GM12801 (cell line): ENCODE results near the gene TRAK2.

Source experiments
- CTCF ChIP-seq: IDR thresholded peaks from one replicate; pipeline ENCODE4 v1.5.1; 2011; ENCODE audit warnings: control low read depth; ENCODE audit not compliant: insufficient read length; ENCODE audit errors: extremely low read depth

TRAK2 gene

DNA sequence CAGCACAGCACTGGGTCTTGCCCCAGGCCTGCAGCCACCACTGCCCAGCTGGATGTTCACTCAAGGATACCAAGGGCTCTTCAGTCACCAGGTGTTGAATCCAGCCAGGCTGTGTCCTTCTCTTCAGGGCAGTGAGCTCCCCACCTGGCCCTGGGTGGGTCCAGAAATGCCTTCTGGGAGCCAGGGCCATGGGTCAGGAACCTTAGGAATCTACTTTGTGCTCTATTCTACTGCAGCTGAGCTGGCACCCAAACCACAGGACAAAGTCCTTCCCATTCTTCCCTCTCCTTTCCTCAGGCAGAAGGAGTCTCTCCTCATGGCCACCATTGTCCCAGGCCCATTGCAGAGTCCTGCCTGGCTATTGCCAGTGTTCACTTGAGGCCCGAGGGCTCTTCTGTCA lies 13.3 kb upstream of the TRAK2 start:
- TF ChIP-seq CTCF = no peak

GRCh38 chr2:201460532-201460931 lies 9.3 kb upstream of the TRAK2 start:
- TF ChIP-seq CTCF = no peak

GRCh38 chr2:201458381-201458780 lies 7.1 kb upstream of the TRAK2 start:
- no peak for TF ChIP-seq CTCF

DNA sequence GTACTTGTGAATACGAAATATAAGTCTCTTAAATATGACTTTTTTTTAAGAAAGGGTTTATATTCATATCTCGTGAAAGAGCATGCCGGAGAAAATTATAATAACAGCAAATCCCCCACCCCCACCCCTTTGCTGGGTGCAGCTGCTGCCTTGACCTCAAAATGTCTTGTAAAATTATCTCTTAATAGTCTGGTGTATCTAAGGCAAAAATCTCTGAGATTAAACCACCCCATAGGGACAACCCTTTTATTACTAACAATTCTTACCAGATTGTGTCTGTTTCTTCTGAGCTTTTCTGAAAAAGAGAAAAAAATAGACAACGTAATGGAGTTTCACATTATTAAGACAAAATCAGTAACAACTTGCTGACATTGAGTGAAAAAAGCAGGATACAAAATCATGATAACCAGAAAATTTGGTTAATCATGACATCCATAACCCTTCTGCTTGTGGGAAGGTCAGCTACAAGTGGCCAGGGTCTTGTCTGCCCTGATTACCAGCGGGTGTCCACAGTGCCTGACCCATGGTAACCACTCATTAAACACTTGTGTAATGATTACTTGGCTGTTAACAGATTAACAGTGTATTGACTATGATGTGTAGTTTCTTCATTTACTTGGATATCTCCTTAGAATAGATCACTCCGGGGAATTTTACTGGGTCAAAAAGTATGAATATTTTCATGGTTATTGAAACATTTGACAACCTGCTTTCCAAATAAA lies 1.8 kb upstream of the TRAK2 start:
- TF ChIP-seq CTCF = no peak

DNA sequence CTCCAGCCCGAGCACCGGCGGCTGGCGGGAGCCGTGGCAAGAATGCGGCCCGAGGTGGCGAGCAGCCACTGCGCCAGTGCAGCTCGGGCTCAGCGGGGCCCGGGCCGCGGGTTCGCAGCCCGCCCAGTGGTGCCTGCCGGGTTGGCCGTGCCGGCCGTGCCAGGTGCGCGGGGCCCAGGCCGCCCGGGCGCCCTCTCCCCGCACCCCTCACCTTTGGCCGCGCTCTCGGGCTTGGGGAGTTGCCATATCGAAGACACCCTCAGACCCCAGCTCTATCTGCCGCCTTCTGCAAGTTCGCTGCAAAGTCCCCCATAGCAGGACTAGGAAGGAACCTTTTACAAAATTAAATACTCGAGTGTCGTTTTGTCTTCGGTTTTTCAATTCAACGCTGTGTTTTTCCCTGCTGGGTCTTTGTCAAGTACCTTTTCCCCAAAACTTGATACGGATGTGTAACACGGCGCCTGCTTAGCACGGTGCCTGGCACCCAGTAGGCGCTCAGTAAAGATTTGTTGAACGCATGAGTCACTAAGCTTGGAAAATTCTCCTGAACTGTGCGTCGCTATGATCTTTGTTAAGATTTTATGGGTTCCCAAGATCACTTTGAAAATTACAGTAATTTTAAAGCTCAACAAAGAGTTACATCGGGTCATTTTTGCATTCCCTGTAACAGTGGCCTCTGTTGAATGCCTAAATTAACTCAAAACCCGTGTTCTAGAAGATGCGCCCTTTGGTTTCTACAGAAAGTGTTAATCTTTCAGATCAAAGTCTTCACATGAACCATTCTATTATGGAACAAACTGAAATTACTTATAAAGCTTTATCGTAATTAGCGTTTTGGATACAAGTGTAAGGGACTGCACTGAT lies 1.0 kb upstream of the TRAK2 start:
- TF ChIP-seq CTCF = no peak

DNA sequence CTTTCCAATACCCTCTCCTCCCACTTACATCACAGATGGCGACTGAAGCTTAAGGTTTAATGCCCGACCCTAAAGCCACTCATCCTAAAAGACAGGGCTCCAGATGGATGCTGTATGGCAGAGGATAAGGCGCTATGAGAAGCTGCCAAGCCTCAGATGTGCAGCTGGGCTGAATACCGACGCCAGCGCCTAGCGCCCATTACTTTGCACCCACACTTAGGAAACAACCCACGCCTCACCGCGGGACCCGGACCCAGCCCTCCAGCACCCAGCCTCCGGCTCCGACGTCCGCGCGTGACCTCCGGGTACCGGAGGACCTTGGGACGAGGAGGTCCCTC lies 335 bp downstream of the TRAK2 start:
- no peak for TF ChIP-seq CTCF

- TF ChIP-seq CTCF = no peak
Measured at GRCh38 chr2:201448701-201449100, 2.6 kb downstream of the TRAK2 start.
